GM18499 (cell line): ENCODE results near the gene MPDU1.
"Not testable (repeated sequence)": the region's sequence is repeated elsewhere in the genome, so short reads cannot be mapped to it uniquely, and the experiment has no call there.

Source experiments
- ATAC-seq: cut with Tn5 transposase; IDR thresholded peaks from one replicate; pipeline ENCODE4 v1.9.1; 2021; ENCODE audit warnings: moderate number of reproducible peaks; ENCODE audit not compliant: insufficient read depth, unreplicated experiment

The MPDU1 gene

GRCh38 chr17:7611635-7612293 is 28.1 kb downstream of the MPDU1 start:
- ATAC-seq: no peak

GRCh38 chr17:7612294-7612640 is 28.6 kb downstream of the MPDU1 start:
- no peak for ATAC-seq

GRCh38 chr17:7613769-7614424 is 30.2 kb downstream of the MPDU1 start:
- no peak for ATAC-seq

GRCh38 chr17:7614425-7615264 is 31.0 kb downstream of the MPDU1 start, which contains the start of gene FXR2:
Gene FXR2 (minus strand): TSS chr17:7614897. CDS start chr17:7614532, 365 bp downstream.
- ATAC-seq: peak; percentile 59

- no peak for ATAC-seq
Measured at GRCh38 chr17:7615265-7615747, 31.7 kb downstream of the MPDU1 start.

GRCh38 chr17:7618608-7619007 is 35.0 kb downstream of the MPDU1 start:
- no peak for ATAC-seq

- no peak for ATAC-seq
Measured at GRCh38 chr17:7620835-7621234, 37.2 kb downstream of the MPDU1 start.

- ATAC-seq: no peak
Measured at GRCh38 chr17:7623661-7624060, 40.0 kb downstream of the MPDU1 start.

- not testable (repeated sequence) for ATAC-seq
Measured at GRCh38 chr17:7625749-7626148, 42.1 kb downstream of the MPDU1 start.

GRCh38 chr17:7626307-7626706 is 42.7 kb downstream of the MPDU1 start:
- no peak for ATAC-seq

- no peak for ATAC-seq
Measured at GRCh38 chr17:7626956-7627249, 43.3 kb downstream of the MPDU1 start.

- ATAC-seq: no peak
Measured at GRCh38 chr17:7627250-7628121, 43.8 kb downstream of the MPDU1 start, which contains the start of gene SAT2. Gene SAT2 (minus strand): TSS chr17:7627821. CDS start chr17:7627635, 186 bp downstream.

- no peak for ATAC-seq
Measured at GRCh38 chr17:7629939-7630571, 46.4 kb downstream of the MPDU1 start, which contains the start of gene SHBG. Gene SHBG (plus strand): TSS chr17:7630135. CDS start chr17:7630173, 38 bp downstream.

- no peak for ATAC-seq
Measured at GRCh38 chr17:7631398-7632380, 48.0 kb downstream of the MPDU1 start.

- ATAC-seq: no peak
Measured at GRCh38 chr17:7632492-7632894, 48.8 kb downstream of the MPDU1 start.

- no peak for ATAC-seq
Measured at GRCh38 chr17:7633093-7633492, 49.4 kb downstream of the MPDU1 start.

- ATAC-seq: no peak
Measured at GRCh38 chr17:7634384-7634783, 50.7 kb downstream of the MPDU1 start.

- ATAC-seq: no peak
Measured at GRCh38 chr17:7636163-7636562, 52.5 kb downstream of the MPDU1 start.
